IMR-90 (cell line): ENCODE results near the gene QKI. TPM values are rescaled to one million over a fixed set of nuclear protein-coding genes. Genes with fewer than 3 reads are reported as not detected.

Source experiments
- ATAC-seq: fragments of 200-7000 bp; cut with Tn5 transposase; 2 replicates; pipeline ENCODE4 v1.9.1; 2020; ENCODE audit warnings: low read depth, mild to moderate bottlenecking, moderate library complexity
- BruUV-seq: library from RNA; stranded (reverse); fragments of 400-500 nt; replicated peaks from 2 replicates; lab custom pipeline; 2021; lab: Mats Ljungman, UMichigan
- CTCF ChIA-PET: fragments of 300-600 bp; formaldehyde crosslinking; extraction: SDS; loops from one replicate; lab custom pipeline; 2021; ENCODE audit warnings: antibody characterized with exemption; lab: Yijun Ruan, JAX
- POLR2A ChIA-PET: fragments of 300-600 bp; sonication (Branson Sonifier 250); formaldehyde crosslinking; loops from one replicate; lab custom pipeline; 2022; ENCODE audit warnings: antibody characterized with exemption; ENCODE audit not compliant: unreplicated experiment; lab: Charles Lee
- DNase-seq: peaks from one replicate; pipeline ENCODE4 v3.0.0; 2013
- H2AFZ ChIP-seq: replicated peaks from 2 replicates; pipeline ENCODE3; 2013; ENCODE audit warnings: low read length, mild to moderate bottlenecking; ENCODE audit not compliant: poor library complexity
- H2AK5ac ChIP-seq: 2 replicates; pipeline ENCODE4 v1.6.1; 2013; ENCODE audit warnings: low read depth, low read length, inconsistent platforms
- H2AK9ac ChIP-seq: replicated peaks from 2 replicates; pipeline ENCODE3; 2013; ENCODE audit warnings: mild to moderate bottlenecking, low read depth, low read length, moderate library complexity; ENCODE audit not compliant: poor library complexity
- H2BK120ac ChIP-seq: 2 replicates; pipeline ENCODE4 v1.6.1; 2013; ENCODE audit warnings: low read depth, low read length, inconsistent platforms
- H2BK15ac ChIP-seq: 3 replicates; pipeline ENCODE4 v1.6.1; 2013; ENCODE audit warnings: low read depth, low read length, inconsistent platforms
- H2BK20ac ChIP-seq: 2 replicates; pipeline ENCODE4 v1.6.1; 2013; ENCODE audit warnings: low read depth, mild to moderate bottlenecking, inconsistent platforms, low read length, moderate library complexity
- H2BK5ac ChIP-seq: 2 replicates; pipeline ENCODE4 v1.6.1; 2013; ENCODE audit warnings: mild to moderate bottlenecking, low read depth, low read length, inconsistent platforms; ENCODE audit not compliant: poor library complexity, severe bottlenecking
- H3K14ac ChIP-seq: replicated peaks from 2 replicates; pipeline ENCODE4 v1.6.1; 2013; ENCODE audit warnings: low read depth, low read length, inconsistent platforms
- H3K18ac ChIP-seq: 2 replicates; pipeline ENCODE4 v1.6.1; 2013; ENCODE audit warnings: low read depth, low read length, control low read depth
- H3K23ac ChIP-seq: 2 replicates; pipeline ENCODE4 v1.6.1; 2013; ENCODE audit warnings: low read depth, low read length, inconsistent platforms
- H3K27ac ChIP-seq: 2 replicates; pipeline ENCODE4 v1.5.1; 2013; ENCODE audit warnings: mild to moderate bottlenecking, control low read depth, low read length; ENCODE audit not compliant: insufficient read depth
- H3K27me3 ChIP-seq: 2 replicates; pipeline ENCODE4 v1.6.1; 2013; ENCODE audit warnings: low read length; ENCODE audit not compliant: control insufficient read depth, insufficient read depth
- H3K36me3 ChIP-seq: 2 replicates; pipeline ENCODE4 v1.6.1; 2013; ENCODE audit warnings: low read length, mixed read lengths; ENCODE audit not compliant: control insufficient read depth, insufficient read depth
- H3K4ac ChIP-seq: 2 replicates; pipeline ENCODE4 v1.6.1; 2013; ENCODE audit warnings: low read depth, low read length, inconsistent platforms
- H3K4me1 ChIP-seq: 2 replicates; pipeline ENCODE4 v1.6.1; 2013; ENCODE audit warnings: low read length, mixed read lengths; ENCODE audit not compliant: control insufficient read depth, insufficient read depth
- H3K4me2 ChIP-seq: 2 replicates; pipeline ENCODE4 v1.6.1; 2013; ENCODE audit warnings: low read depth, mild to moderate bottlenecking, control low read depth, low read length, moderate library complexity
- H3K4me3 ChIP-seq: 2 replicates; pipeline ENCODE4 v1.5.1; 2013; ENCODE audit warnings: low read depth, mild to moderate bottlenecking, control low read depth, low read length, moderate library complexity; ENCODE audit not compliant: insufficient read depth
- H3K56ac ChIP-seq: 2 replicates; pipeline ENCODE4 v1.6.1; 2013; ENCODE audit warnings: low read length, inconsistent platforms; ENCODE audit not compliant: insufficient read depth; ENCODE audit errors: extremely low read depth
- H3K79me1 ChIP-seq, 2 experiments: 2 replicates each; pipeline ENCODE4 v1.6.1; 2013; ENCODE audit warnings: low read length in 2 of 2, inconsistent platforms in 1 of 2, low read depth in 1 of 2
- H3K9ac ChIP-seq: 2 replicates; pipeline ENCODE4 v1.6.1; 2013; ENCODE audit warnings: low read depth, low read length, control low read depth
- H3K9me1 ChIP-seq: 2 replicates; pipeline ENCODE4 v1.6.1; 2013; ENCODE audit warnings: low read length, inconsistent platforms; ENCODE audit not compliant: insufficient read depth
- H3K9me3 ChIP-seq: 2 replicates; pipeline ENCODE4 v1.6.1; 2013; ENCODE audit warnings: low read length; ENCODE audit not compliant: control insufficient read depth, insufficient read depth
- H4K20me1 ChIP-seq: 2 replicates; pipeline ENCODE4 v1.6.1; 2013; ENCODE audit warnings: low read length, inconsistent platforms; ENCODE audit not compliant: insufficient read depth
- H4K5ac ChIP-seq: 2 replicates; pipeline ENCODE4 v1.6.1; 2013; ENCODE audit warnings: mild to moderate bottlenecking, low read depth, low read length, control low read depth
- H4K8ac ChIP-seq, 2 experiments: 2 replicates each; pipeline ENCODE4 v1.6.1; 2013; ENCODE audit warnings: low read depth in 2 of 2, low read length in 2 of 2, control low read depth in 1 of 2, inconsistent platforms in 1 of 2
- H4K91ac ChIP-seq: 2 replicates; pipeline ENCODE4 v1.6.1; 2013; ENCODE audit warnings: low read depth, low read length, inconsistent platforms; ENCODE audit not compliant: insufficient read depth
- MAFK ChIP-seq: IDR thresholded peaks from 2 replicates; pipeline ENCODE4 v1.6.1; 2012; ENCODE audit warnings: low read depth, low read length, improper control_type of control experiment
- NFE2L2 ChIP-seq: fragments of 150-350 bp; IDR thresholded peaks from 2 replicates; pipeline ENCODE4 v1.6.1; 2016; ENCODE audit warnings: low read depth, mild to moderate bottlenecking, low read length
- SMC3 ChIP-seq: fragments of 150-350 bp; IDR thresholded peaks from 2 replicates; pipeline ENCODE4 v1.6.1; 2016; ENCODE audit warnings: low read depth, mild to moderate bottlenecking, antibody characterized with exemption, low read length, moderate library complexity
- USF2 ChIP-seq: fragments of 150-350 bp; IDR thresholded peaks from 2 replicates; pipeline ENCODE4 v1.6.1; 2017; ENCODE audit warnings: mild to moderate bottlenecking, antibody characterized with exemption, low read length, low read depth
- WGBS, 2 experiments: methylation state at CpG; one replicate each; pipeline versions ENCODE4 v1.1.5 to v1.1.7; 2013; ENCODE audit warnings: missing lambda C conversion rate in 2 of 2; ENCODE audit not compliant: insufficient read length in 1 of 2; ENCODE audit errors: extremely low coverage in 2 of 2; 5-methylcytosine and 5-hydroxymethylcytosine counted together
- dilution Hi-C: fragments of 300-500 bp; cut with HindIII; formaldehyde crosslinking; loops from one replicate; pipeline ENCODE4 v1.14.3; 2018; ENCODE audit warnings: low sequenced_read_pairs; ENCODE audit not compliant: unreplicated experiment
- in situ Hi-C: fragments of 300-500 bp; cut with MboI; formaldehyde crosslinking; loops from 3 replicates; pipeline ENCODE4 v1.14.3; 2019; ENCODE audit warnings: low sequenced_read_pairs, inconsistent platforms, mixed read lengths
- intact Hi-C: fragments of 100-400 bp; cut with micrococcal nuclease; formaldehyde crosslinking; loops from 2 replicates; pipeline ENCODE4 v1.10.0; 2022
- polyA plus RNA-seq, 3 experiments: library from polyadenylated mRNA; depleted of rRNA; stranded (reverse); fragments of >200 nt; gene quantifications; 2 replicates each; pipeline ENCODE4 v1.2.3, GENCODE V29; 2012; ENCODE audit warnings: low replicate concordance in 1 of 3
- total RNA-seq: library from RNA; depleted of rRNA; stranded (reverse); fragments of >200 nt; gene quantifications from 2 replicates; pipeline ENCODE4 v1.2.3, GENCODE V29; 2012

The QKI gene
- total and polyA plus RNA-seq, 2 of the 4 experiments (the other 2 are of a cell fraction), result 112 to 232 TPM

GRCh38 chr6:163507965-163508364 lies 93.4 kb downstream of the QKI start:
- Histone ChIP-seq H3K79me1 (peaks cover 14 to 35% of the 10 kb centered on the region in 2 experiments), H3K23ac (no peak overlapping the region), H3K18ac (no peak overlapping the region), H4K91ac (no peak overlapping the region), H3K4ac (no peak overlapping the region), H3K27ac (no peak overlapping the region), H2BK15ac (no peak overlapping the region), H2BK5ac (no peak overlapping the region), H3K9me1 (no peaks in the 10 kb centered on the region), H3K4me3 (no peak overlapping the region), H2AK9ac (no peak overlapping the region), H3K27me3 (no peaks in the 10 kb centered on the region), H3K4me2 (no peak overlapping the region), H3K36me3 (peaks cover 3% of the 10 kb centered on the region; the same call in 1 of the 2 replicates), H2AFZ (no peak overlapping the region), H3K14ac (no peak overlapping the region), H2BK20ac (no peak overlapping the region), H2AK5ac (no peak overlapping the region), H4K5ac (no peak overlapping the region), H3K56ac (no peak overlapping the region), H3K9ac (no peak overlapping the region), H3K9me3 (peaks cover 14% of the 10 kb centered on the region), H2BK120ac (no peak overlapping the region), H3K4me1 (no peaks in the 10 kb centered on the region), H4K8ac (no peak overlapping the region), H4K20me1 (peaks cover 19% of the 10 kb centered on the region)
- ATAC-seq, result no peak
- no TSS peak for BruUV-seq
- dilution Hi-C loops, result no loop called here
- no CpG with 5 or more reads among the region's 1 CpG for WGBS, 2 experiments
- intact Hi-C loops, result no loop called here
- ChIA-PET POLR2A (no interaction called here), CTCF (no interaction called here)
- in situ Hi-C loops, result no loop called here
- TF ChIP-seq SMC3, result no peak
- no peak for TF ChIP-seq NFE2L2
- no peak for TF ChIP-seq MAFK
- TF ChIP-seq USF2, result no peak
- DNase-seq, result peak; percentile 8
